GM18909 (cell line): ENCODE results near the gene GNA12.
A peak's percentile ranks its signal among the peaks of the same experiment; 100 is the strongest.
"Not testable (repeated sequence)": the region's sequence is repeated elsewhere in the genome, so short reads cannot be mapped to it uniquely, and the experiment has no call there.

ENCODE experiments used
- ATAC-seq: cut with Tn5 transposase; IDR thresholded peaks from one replicate; pipeline ENCODE4 v1.9.1; 2021; ENCODE audit warnings: mild to moderate bottlenecking; ENCODE audit not compliant: unreplicated experiment, poor library complexity

Gene GNA12

DNA sequence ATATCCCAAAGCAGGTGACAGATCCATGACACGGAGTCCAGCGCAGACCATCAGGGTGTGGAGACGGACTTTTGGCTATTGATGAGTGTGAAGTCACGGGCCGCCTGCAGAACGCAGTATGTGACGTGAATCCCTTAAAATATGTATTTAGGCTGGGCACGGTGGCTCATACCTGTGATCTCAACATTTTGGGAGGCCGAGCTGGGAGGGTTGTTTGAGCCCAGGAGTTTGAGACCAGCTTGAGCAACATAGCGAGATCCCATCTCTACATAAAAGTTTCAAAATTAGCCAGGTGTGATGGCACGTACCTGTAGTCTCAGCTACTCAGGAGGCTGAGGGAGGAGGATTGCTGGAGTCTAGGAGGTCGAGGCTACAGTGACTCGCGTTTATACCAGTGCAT, 158.0 kb downstream of the GNA12 start:
- ATAC-seq, result no peak

DNA sequence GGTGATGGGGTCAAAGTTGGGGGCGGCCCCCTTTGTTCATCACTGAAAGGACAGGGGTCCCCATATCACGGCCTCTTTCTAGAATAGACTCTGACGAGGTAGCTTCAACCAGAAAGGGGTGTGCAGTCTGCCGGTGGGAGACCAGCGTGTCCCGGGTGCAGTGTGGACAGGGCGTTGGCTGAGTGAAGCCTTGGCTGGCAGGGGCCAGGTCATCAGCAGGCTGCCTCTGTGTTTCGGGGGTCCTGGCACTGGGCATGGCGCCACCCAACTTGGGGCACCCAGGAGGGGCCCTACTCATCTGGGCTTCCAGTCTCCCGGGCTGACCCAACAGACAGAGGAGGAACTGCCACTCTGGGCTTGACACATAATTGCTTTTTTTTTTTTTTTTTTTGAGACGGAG, 159.6 kb downstream of the GNA12 start:
- ATAC-seq, result no peak

DNA sequence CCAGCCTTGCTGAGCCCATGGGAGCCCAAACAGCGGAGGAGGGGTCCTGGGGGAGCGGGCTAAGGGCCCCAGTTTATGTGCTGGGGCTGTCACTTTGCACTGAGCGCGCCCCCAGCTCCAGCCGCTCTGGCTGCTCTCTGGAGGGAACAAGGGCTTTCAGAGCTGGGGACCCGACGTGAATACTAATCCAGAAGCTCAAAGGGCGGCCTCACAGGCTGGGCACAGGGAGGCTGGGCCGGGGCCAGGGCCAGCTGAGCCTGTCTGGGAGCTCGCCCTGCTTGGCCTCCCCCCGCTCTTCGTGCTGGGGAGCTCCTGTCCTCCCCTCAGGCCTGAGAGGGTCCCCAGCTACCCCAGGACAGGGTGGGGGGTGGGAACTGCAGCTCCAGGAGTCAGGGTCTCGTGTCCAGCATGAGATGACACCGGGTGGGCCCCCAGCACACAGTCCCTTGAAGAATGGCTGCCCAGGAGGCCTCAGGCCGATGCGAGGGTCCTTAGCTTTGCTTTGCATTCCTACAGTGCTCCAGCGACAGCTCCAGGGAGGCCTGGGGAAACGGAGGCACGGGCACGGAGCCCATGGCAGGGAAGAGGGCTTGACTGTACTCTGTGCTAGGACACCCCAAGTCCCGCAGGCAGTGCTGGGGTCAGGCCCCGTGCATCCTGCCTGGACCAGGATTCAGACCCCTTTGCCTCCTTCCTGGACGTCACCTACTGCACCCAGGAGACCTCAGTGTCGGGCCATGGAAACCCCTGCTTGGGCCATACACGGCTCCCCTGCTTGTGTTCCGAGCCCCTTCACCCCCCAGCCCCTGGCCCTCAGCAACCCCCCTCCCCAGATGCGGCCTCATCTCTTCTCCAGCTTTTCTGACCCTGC, 161.9 kb downstream of the GNA12 start:
- no peak for ATAC-seq

DNA sequence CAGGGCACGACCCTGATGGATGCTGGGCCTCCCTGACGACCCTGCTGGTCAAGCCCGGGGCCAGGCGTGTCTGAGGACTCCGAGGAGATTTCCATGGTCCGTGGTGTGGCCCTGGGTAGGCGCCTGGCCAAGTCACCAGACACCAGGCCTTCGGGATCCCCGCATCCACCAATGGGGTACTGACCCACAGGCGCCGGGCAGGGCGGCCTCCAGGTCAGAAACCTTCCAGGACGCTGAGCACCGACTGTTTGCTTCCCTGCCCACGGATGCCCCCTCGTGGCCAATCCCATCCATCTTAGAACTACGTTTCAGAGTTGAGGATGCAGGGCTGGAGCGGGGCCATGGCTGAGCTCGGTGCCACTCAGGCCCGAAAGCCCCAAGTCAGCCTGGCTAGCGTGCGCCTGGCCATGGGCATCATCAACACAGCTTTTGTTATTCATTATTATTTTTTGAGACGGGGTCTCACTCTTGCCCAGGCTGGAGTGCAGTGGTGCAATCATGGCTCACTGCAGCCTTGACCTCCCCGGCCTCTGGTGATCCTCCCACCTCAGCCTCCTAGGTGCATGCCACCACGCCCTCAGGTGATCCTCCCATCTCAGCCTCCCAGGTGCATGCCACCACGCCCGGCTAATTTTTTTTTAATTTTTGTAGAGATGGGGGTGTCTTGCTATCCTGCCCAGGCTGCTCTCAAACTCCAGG, 163.2 kb downstream of the GNA12 start:
- peak; percentile 52 for ATAC-seq

DNA sequence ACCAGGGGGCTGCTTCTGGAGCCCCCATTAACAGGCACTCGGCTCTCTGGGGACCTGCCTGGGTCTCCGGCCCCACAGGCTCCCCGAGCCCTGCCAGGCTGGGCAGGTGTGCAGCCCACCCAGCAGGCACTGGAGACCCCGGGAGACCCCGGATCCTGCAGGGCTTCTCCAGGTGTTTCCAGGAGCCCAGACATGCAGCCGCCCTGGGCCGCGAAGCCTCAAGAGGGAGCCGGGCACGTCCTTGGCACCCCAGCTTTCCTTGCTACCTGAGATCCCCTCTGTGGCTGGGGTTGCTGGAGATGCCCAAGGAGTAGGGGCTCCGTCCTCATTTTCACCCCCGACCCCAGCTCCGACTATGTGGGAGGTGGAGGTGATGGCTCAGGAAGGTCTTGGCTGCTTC, 163.9 kb downstream of the GNA12 start:
- ATAC-seq, result no peak

DNA sequence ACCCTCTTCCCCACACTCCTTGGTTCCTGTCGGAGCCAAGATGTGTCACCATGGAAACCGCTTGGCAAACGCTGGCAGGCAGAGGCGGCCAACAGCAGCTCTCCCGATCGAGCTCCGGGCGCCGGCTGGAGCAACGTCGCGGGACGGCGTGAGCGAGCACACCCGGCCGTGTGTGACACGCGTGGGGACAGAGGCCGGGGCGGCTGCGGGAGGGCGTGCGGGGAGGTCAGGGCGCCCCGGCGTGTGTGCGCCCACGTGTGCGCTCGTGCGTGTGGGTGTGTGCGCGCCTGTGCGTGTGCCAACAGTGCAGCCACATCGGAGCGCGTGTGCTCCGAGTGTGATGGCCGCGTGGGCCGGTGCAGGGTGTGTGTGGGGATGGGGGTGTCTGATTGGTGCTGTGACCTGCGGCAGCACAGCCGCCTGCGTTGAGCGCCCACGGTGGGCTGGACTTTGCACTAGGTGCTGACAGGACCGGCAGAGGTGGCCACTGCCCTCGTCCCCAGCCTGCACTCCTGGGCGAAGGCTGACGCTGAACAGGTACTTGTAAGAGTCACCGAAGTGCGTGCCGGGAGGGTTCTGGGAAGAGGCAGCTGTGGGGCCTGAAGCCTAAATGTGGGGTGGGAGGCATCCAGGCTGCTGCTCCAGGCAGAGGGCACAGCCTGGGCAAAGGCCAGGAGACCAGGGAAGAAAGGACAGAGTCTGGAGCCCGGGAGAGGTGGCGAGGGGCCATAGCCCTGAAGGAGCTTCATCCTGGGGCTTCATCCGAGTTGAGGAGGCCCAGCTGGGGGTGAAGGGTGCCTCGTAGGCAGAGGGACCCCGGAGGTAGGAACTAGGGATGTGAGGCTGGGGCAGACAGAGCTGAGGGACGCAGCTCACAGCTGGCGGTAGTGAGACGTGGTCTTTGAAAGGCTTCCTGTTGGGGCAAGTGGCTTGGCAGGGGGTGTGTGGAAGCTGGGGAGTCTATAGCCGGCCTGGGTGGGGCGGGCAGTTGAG, 164.7 kb downstream of the GNA12 start:
- ATAC-seq, result not testable (repeated sequence)

DNA sequence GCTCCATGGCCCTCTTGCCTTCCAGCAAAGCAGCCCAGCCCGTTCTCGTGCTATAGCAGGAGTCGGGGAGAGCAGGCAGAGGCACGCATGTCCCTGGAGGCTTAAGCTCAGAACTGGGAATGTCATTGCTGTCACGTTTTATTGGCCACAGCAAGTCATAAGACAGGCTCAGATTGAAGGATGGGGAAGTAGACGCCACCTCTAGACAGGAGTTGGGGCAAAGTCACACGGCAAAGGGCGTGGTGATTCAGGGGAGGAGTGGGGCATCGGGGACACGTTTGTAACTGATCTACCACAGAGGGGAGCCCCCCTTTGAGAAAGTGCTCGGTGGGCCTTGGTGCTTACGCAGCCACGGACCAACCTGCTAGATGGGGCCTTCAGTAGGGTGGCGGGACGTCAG, 165.7 kb downstream of the GNA12 start:
- ATAC-seq, result not testable (repeated sequence)
